ENCODE data around the gene HOTAIR.

HOTAIR gene

GRCh38 chr12:53972152-53972702, 2.5 kb downstream of the HOTAIR start:
- no peak for DNase-seq

- DNase-seq: no peak
Measured at GRCh38 chr12:53971686-53972085, 3.1 kb downstream of the HOTAIR start.

GRCh38 chr12:53971129-53971528, 3.6 kb downstream of the HOTAIR start:
- DNase-seq: no peak

- DNase-seq: no peak
Measured at GRCh38 chr12:53970451-53970850, 4.3 kb downstream of the HOTAIR start.

- DNase-seq: no peak
Measured at GRCh38 chr12:53969588-53970259, 5.0 kb downstream of the HOTAIR start.

DNA sequence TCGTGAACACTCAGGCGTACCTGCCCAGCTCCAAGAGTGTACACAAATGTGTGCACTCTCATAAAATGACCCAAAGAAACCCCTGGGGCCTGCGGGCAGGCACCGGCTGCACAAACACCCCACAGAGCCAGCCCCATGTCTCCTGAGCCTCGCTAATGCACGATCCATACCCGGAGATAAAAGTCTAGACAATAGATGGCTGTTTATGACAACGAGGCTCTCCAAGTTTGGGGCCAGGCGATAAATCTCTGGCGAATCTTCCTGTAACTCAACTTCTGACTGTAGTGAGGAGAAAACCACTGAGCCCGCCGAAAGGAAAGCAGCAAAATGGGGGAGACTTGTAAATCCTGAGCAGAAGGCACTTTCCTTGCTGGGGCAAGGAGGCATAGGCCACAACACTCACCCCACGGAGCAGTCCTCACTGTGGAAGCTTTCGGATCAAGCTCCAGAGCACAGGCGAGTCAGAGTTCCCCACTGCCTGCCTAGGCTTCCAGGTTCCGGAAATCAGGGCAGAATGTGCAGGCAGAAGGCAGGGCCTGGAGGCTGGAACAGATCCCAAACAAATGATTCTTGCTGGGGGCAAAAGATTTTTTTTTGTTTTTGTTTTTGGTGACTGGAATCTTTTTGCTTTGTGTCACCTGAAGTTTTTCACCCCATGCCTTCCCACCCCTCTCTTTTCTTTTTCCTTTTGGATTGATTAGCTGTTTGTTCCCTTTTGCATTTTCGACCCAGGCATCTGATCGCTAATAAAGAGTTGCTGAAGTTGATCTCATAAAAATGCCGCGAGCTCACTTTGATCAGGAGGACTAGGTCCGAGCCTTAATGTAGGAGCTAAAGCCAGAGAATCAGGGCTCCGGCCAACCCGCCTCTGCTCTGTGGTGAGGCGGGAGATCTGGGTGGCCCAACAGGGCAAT, 6.3 kb downstream of the HOTAIR start:
- DNase-seq: no peak

DNA sequence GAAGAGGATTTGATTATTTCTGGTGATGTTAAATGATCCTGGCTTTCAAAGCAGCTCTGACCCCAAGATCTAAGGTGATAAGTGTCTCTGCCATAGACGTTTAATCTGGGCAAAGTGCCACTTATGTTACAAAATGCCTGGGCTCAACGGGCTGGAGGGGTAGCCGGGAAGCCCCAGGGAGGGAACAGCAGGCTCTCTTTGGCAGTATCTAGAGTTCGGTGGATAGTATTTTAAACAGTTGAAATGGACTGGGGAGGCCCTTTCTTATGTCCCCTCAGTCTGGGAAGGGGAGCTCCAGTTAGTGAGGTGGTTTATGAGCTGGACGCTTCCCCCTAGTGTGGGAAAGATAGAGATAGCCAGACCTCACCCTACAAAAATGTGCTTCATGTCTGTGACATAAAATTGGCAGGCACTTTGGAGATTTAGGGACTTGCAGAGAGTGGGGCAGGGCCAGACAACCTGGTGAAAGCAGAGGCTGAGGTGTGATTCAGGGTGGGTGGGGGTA, 7.3 kb downstream of the HOTAIR start:
- DNase-seq: no peak

- DNase-seq: no peak
Measured at GRCh38 chr12:53966385-53967133, 8.2 kb downstream of the HOTAIR start.

- no peak for DNase-seq
Measured at GRCh38 chr12:53966085-53966384, 8.7 kb downstream of the HOTAIR start.

DNA sequence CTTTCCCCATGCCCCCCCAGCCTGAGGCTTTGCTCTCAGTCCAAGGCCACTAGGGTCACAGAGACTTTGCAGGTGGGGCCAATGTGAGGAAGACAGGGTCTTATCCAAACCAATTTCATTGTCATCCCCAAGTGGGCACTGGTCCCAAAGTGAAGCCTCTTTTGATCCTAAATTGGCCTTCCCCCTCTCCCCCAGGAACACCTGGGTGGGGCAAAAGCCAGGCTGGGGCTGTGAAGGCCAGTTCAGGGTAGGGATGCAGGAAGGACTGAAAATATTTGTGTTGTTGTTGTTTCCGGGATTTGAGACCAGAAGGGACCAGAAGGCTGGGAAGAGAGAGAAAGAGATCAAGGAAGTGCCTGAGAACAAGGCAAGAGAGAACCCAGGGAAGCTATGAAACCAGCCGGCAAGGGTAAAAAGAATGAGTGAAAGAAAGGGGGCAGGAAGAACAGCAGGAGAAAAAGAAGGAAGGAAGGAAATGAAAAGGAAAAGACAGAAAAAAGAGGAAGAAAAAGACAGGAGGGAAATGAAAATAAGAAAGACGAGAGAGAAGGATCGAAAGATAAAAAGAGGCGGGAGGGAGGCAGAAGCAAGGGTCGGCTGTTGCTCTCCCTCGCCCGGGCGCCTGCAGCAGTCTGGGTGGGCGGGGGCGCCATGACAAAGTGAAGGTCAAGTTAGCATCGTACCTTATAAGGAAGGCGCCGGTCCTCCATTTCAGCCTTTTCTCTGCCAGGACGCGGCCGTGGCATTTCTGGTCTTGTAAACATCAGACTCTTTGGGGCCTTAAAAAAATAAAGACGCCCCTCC, 9.3 kb downstream of the HOTAIR start:
- DNase-seq: no peak

- no peak for DNase-seq
Measured at GRCh38 chr12:53964315-53964713, 10.4 kb downstream of the HOTAIR start.

GRCh38 chr12:53963434-53964314, 11.1 kb downstream of the HOTAIR start:
- DNase-seq: no peak

GRCh38 chr12:53963005-53963404, 11.7 kb downstream of the HOTAIR start:
- no peak for DNase-seq

- DNase-seq: no peak
Measured at GRCh38 chr12:53961025-53961761, 13.6 kb downstream of the HOTAIR start.

DNA sequence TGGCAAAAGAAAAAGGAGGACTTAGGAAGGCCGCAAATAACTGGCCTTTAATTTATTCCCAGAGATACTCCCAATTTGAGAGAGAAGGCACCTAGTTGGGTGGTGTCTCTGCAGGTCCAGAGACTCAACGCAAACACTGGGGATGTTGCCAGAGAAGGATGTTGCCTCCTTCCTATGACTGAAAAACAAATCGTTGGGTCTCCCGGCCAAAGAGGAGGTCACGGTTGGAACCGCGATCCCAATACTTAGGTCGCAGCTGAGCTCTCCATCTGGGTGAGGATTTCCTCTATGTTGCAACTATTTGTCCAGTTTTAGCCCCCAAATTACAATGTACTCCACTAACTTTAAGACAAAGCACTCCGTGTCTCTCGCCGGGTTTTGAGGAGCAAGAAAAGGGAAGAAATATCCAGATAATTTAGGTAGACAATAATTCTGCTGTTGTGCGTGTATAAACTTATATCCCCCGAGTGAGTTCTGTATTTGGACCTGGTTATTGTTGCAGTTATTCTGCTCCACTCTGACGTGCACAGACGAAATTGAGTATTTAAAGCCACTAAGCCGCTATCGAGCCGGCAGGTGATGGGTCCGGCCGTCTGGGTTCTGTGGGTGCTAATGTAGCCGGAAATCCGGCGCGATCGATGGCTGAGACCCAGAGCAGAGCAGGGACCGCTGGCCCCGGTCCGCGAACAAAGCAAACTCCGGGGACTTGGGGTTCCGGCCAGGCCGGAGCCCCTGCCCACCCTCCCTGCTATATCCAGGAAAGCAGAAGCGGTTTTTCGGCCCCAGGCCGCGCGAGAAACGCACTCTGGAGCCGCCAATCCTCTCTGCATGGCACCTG, 14.3 kb downstream of the HOTAIR start:
- no peak for DNase-seq

DNA sequence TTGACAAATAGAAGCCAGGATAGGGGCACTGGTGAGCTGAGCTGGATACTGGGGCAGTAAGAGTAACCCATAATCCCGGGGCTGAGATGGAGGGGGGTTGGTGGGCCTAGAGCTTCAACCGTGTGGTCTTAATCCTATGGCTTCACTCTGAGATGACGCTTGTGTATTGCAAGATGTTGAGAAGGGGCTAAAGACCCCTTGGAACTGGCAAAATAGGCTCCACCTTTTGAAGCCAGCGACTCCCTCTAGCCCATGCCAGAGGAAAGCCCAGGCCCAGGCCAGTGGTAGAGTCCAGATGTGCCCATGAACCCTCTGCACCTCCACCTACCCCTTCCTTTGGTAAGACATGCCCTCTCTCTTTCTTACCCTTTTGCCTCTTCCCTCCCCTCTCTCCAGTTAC, 15.4 kb downstream of the HOTAIR start:
- DNase-seq: no peak

DNA sequence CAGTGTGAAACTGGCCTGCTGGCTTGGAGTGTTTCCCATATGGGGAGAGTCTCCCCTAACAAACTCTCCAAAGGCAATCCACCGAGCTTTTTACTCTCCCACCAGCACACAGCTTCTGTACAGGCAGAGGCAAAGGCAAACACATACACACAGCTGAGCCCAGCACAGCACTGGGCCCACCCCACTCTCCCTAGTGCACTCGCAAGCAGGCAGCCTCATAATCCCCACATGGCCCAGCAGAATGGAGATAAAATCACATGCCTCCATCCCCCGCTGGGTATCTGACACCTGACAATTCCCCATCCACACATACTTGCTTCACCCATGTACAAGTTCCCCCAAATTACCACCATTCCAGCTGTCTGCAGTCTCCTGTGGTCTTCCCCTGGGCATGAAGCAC, 16.6 kb downstream of the HOTAIR start:
- DNase-seq: no peak

GRCh38 chr12:53956914-53957536, 17.7 kb downstream of the HOTAIR start:
- DNase-seq: no peak

DNA sequence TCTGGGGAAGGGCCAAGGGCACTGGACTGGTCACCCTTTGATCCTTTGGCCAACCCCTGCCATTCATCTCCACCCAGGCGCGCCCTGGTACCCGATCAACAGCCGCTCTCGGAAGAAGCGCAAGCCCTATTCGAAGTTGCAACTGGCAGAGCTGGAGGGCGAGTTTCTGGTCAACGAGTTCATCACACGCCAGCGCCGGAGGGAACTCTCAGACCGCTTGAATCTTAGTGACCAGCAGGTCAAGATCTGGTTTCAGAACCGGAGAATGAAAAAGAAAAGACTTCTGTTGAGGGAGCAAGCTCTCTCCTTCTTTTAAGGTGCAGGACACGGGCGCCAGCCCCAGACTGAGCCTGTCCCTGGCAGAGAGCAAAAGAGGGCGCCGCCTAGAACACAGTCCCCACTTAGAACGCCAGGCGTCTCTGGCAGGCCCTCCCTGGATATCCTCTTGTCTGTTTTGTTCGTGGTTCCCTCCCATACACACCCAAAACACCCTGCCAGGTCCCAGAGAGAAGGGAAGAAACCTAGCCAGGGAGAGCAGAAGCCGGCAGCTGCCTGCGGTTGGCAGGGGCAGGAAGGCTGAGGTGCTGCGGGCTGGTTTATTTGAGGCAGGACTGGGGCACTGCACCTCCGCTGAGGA, 18.4 kb downstream of the HOTAIR start:
- DNase-seq: no peak

All from NCI-H510A treated with DMSO at 0.1 percent for 48 hours (cell line).